WTC11 (cell line): ENCODE results near the gene ADAMTS18. TPM values are rescaled to one million over a fixed set of nuclear protein-coding genes. Genes with fewer than 3 reads are reported as not detected.

Experiments
- ATAC-seq: fragments of 200-7000 bp; cut with Tn5 transposase; 2 replicates; pipeline ENCODE4 v1.10.0; 2021; ENCODE audit warnings: mild to moderate bottlenecking, moderate library complexity
- CTCF ChIA-PET: fragments of 300-600 bp; sonication (Branson Sonifier 250); formaldehyde crosslinking; loops from one replicate; lab custom pipeline; 2021; ENCODE audit warnings: antibody characterized with exemption; lab: Charles Lee
- POLR2A ChIA-PET: fragments of 350-600 bp; sonication (Branson Sonifier 250); formaldehyde crosslinking; loops from one replicate; lab custom pipeline; 2021; ENCODE audit warnings: antibody characterized with exemption; lab: Charles Lee
- DNase-seq: peaks from one replicate; pipeline ENCODE4 v3.0.0; 2021; ENCODE audit warnings: low spot score
- H3K27ac Mint-ChIP-seq: 2 replicates; pipeline ENCODE4 v1.8.0; 2021; ENCODE audit warnings: mixed read lengths
- H3K27me3 Mint-ChIP-seq: 2 replicates; pipeline ENCODE4 v1.8.0; 2021; ENCODE audit warnings: low read depth, mild to moderate bottlenecking, moderate library complexity, mixed read lengths
- H3K36me3 Mint-ChIP-seq: 2 replicates; pipeline ENCODE4 v1.8.0; 2021; ENCODE audit warnings: mixed read lengths
- H3K4me1 Mint-ChIP-seq: 2 replicates; pipeline ENCODE4 v1.8.0; 2022; ENCODE audit warnings: mixed read lengths
- H3K4me3 Mint-ChIP-seq: 2 replicates; pipeline ENCODE4 v1.8.0; 2021; ENCODE audit warnings: mild to moderate bottlenecking, moderate library complexity, mixed read lengths
- H3K9me3 Mint-ChIP-seq: 2 replicates; pipeline ENCODE4 v1.8.0; 2021; ENCODE audit warnings: mixed read lengths
- FOXP1 ChIP-seq: sonication (generic); formaldehyde crosslinking; IDR thresholded peaks from 2 replicates; pipeline ENCODE4 v1.8.0; 2022; ENCODE audit warnings: missing genetic modification reagents, mild to moderate bottlenecking, moderate library complexity, borderline replicate concordance
- GABPB1 ChIP-seq: sonication (generic); formaldehyde crosslinking; IDR thresholded peaks from 2 replicates; pipeline ENCODE4 v1.8.1; 2023; ENCODE audit warnings: mild to moderate bottlenecking, missing genetic modification reagents
- IRF2 ChIP-seq: sonication (generic); formaldehyde crosslinking; IDR thresholded peaks from 2 replicates; pipeline ENCODE4 v1.8.0; 2022; ENCODE audit warnings: low read depth, missing genetic modification reagents, borderline replicate concordance
- MYBL2 ChIP-seq: sonication (generic); formaldehyde crosslinking; IDR thresholded peaks from 2 replicates; pipeline ENCODE4 v1.8.1; 2023; ENCODE audit warnings: mild to moderate bottlenecking, moderate library complexity, missing genetic modification reagents
- NFE2L1 ChIP-seq: sonication (generic); formaldehyde crosslinking; IDR thresholded peaks from 2 replicates; pipeline ENCODE4 v1.8.1; 2023; ENCODE audit warnings: missing genetic modification reagents
- OVOL2 ChIP-seq: fragments of 250-450 bp; sonication (Bioruptor Pico); IDR thresholded peaks from 2 replicates; pipeline ENCODE4 v1.9.0; 2021; ENCODE audit warnings: mild to moderate bottlenecking, borderline replicate concordance
- TCF7 ChIP-seq: sonication (generic); formaldehyde crosslinking; IDR thresholded peaks from 2 replicates; pipeline ENCODE4 v1.8.0; 2022; ENCODE audit warnings: mild to moderate bottlenecking, low read depth, missing genetic modification reagents, moderate library complexity
- total RNA-seq: library from RNA; stranded (reverse); gene quantifications from 3 replicates; pipeline ENCODE4 v1.2.3, GENCODE V29; 2021
- TF ChIP-seq, protein P1 (sequence below): fragments of 250-450 bp; sonication (Bioruptor Pico); IDR thresholded peaks from 2 replicates; pipeline ENCODE4 v1.9.0; 2021; ENCODE audit warnings: mild to moderate bottlenecking, borderline replicate concordance
- TF ChIP-seq, protein P2 (sequence below): sonication (generic); formaldehyde crosslinking; IDR thresholded peaks from 2 replicates; pipeline ENCODE4 v1.8.1; 2023; ENCODE audit warnings: mild to moderate bottlenecking, missing genetic modification reagents, moderate library complexity
- TF ChIP-seq, protein P3 (sequence below): fragments of 200-600 bp; IDR thresholded peaks from 2 replicates; pipeline ENCODE4 v1.8.0; 2022; ENCODE audit warnings: antibody characterized with exemption

Gene ADAMTS18
- total RNA-seq, 1 experiment from 2014 or later = 0.17 TPM

DNA sequence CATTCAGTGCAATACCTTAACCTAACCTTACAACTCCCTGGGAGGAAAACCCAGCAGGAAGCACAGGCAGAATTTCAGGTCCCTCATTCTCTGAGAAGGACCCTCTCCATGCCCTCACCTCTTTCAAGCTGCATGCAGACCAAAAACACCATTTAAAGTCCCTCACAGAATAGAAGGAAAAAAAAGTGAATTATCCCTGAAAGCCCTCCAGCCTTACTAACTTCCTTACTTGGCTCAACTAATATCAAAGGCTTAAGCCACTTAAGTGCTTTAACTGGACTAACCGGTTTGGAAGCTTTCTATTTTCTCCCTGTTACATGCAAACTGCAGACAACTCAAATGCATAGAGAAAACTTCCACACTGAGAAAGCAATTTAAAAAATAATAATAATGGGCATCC, 60.5 kb downstream of the ADAMTS18 start:
- ChIA-PET CTCF (no interaction called here), POLR2A (no interaction called here)
- Mint-ChIP-seq H3K4me3 (peak overlapping the region; percentile 21; the same call in 1 of the 2 replicates), H3K27ac (0 out of 2 replicates have a peak overlapping the region, but pooled peaks have one; percentile 71), H3K27me3 (no peaks in the 10 kb centered on the region), H3K9me3 (no peaks in the 10 kb centered on the region), H3K36me3 (no peaks in the 10 kb centered on the region)
- peak; percentile 57 for ATAC-seq
- no peak for DNase-seq
- TF ChIP-seq FOXP1 (CRISPR knock-in tag) = no peak
- TF ChIP-seq, all 79 proteins: peak for 0
- peaks cover 28% of the 10 kb centered on the region for H3K4me1 Mint-ChIP-seq

DNA sequence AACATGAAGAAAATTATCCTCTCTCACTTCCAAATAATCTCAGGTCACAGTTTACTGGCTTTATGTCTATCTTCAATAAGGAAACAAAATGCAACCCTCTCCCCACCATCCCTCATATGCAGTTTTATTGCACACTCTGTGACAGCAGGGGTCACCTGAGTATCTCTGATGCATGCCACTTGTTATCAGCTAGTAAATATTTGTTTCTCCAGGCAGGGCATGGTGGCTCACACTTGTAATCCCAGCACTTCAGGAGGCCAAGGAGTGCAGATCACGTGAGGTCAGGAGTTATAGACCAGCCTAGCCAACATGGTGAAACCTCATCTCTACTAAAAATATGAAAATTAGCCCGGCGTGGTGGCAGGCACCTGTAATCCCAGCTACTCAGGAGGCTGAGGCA, 61.1 kb downstream of the ADAMTS18 start:
- no peaks in the 10 kb centered on the region for H3K9me3 Mint-ChIP-seq
- ATAC-seq = no peak
- POLR2A ChIA-PET = no interaction called here
- DNase-seq = no peak
- no peak overlapping the region for H3K27ac Mint-ChIP-seq
- TF ChIP-seq, protein P1, sequence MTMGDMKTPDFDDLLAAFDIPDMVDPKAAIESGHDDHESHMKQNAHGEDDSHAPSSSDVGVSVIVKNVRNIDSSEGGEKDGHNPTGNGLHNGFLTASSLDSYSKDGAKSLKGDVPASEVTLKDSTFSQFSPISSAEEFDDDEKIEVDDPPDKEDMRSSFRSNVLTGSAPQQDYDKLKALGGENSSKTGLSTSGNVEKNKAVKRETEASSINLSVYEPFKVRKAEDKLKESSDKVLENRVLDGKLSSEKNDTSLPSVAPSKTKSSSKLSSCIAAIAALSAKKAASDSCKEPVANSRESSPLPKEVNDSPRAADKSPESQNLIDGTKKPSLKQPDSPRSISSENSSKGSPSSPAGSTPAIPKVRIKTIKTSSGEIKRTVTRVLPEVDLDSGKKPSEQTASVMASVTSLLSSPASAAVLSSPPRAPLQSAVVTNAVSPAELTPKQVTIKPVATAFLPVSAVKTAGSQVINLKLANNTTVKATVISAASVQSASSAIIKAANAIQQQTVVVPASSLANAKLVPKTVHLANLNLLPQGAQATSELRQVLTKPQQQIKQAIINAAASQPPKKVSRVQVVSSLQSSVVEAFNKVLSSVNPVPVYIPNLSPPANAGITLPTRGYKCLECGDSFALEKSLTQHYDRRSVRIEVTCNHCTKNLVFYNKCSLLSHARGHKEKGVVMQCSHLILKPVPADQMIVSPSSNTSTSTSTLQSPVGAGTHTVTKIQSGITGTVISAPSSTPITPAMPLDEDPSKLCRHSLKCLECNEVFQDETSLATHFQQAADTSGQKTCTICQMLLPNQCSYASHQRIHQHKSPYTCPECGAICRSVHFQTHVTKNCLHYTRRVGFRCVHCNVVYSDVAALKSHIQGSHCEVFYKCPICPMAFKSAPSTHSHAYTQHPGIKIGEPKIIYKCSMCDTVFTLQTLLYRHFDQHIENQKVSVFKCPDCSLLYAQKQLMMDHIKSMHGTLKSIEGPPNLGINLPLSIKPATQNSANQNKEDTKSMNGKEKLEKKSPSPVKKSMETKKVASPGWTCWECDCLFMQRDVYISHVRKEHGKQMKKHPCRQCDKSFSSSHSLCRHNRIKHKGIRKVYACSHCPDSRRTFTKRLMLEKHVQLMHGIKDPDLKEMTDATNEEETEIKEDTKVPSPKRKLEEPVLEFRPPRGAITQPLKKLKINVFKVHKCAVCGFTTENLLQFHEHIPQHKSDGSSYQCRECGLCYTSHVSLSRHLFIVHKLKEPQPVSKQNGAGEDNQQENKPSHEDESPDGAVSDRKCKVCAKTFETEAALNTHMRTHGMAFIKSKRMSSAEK (CRISPR knock-in tag) = no peak
- TF ChIP-seq, protein P2, sequence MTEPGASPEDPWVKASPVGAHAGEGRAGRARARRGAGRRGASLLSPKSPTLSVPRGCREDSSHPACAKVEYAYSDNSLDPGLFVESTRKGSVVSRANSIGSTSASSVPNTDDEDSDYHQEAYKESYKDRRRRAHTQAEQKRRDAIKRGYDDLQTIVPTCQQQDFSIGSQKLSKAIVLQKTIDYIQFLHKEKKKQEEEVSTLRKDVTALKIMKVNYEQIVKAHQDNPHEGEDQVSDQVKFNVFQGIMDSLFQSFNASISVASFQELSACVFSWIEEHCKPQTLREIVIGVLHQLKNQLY (CRISPR knock-in tag) = no peak
- TF ChIP-seq, all 79 proteins: peak for 0
- H3K4me1 Mint-ChIP-seq = peaks cover 28% of the 10 kb centered on the region
- H3K27me3 Mint-ChIP-seq = no peaks in the 10 kb centered on the region
- H3K36me3 Mint-ChIP-seq = no peaks in the 10 kb centered on the region
- CTCF ChIA-PET = interaction anchor here (0.7 kb wide), 1 partner anchor 55 kb away, joined by 4 read pairs; no protein-coding TSS in a partner anchor
- H3K4me3 Mint-ChIP-seq = no peak overlapping the region

DNA sequence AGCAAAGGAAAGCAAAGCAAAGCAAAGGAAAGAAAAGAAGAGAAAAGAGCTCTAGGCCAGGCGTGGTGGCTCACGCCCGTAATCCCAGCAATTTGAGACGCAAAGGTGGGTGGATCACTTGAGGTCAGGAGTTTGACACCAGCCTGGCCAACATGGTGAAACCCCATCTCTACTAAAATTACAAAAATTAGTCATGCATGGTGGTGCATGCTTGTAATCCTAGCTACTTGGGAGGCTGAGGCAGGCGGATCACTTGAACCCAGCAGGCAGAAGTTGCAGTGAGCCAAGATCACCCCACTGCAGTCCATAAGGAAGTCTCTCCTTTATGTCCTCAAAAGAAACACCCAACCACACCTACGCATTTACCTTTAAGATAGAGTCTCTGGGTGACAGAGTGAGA, 70.1 kb downstream of the ADAMTS18 start:
- no peak for DNase-seq
- Mint-ChIP-seq H3K27me3 (no peaks in the 10 kb centered on the region), H3K36me3 (no peaks in the 10 kb centered on the region), H3K4me3 (no peak overlapping the region), H3K27ac (no peak overlapping the region), H3K4me1 (peaks cover 5% of the 10 kb centered on the region), H3K9me3 (no peaks in the 10 kb centered on the region)
- CTCF ChIA-PET = interaction anchor here (0.8 kb wide), 1 partner anchor 12 kb away, joined by 3 read pairs; no protein-coding TSS in a partner anchor
- ATAC-seq = no peak
- TF ChIP-seq MYBL2 (no peak), OVOL2 (no peak), TCF7 (CRISPR knock-in tag) (no peak), IRF2 (CRISPR knock-in tag) (no peak)
- TF ChIP-seq, protein P3, sequence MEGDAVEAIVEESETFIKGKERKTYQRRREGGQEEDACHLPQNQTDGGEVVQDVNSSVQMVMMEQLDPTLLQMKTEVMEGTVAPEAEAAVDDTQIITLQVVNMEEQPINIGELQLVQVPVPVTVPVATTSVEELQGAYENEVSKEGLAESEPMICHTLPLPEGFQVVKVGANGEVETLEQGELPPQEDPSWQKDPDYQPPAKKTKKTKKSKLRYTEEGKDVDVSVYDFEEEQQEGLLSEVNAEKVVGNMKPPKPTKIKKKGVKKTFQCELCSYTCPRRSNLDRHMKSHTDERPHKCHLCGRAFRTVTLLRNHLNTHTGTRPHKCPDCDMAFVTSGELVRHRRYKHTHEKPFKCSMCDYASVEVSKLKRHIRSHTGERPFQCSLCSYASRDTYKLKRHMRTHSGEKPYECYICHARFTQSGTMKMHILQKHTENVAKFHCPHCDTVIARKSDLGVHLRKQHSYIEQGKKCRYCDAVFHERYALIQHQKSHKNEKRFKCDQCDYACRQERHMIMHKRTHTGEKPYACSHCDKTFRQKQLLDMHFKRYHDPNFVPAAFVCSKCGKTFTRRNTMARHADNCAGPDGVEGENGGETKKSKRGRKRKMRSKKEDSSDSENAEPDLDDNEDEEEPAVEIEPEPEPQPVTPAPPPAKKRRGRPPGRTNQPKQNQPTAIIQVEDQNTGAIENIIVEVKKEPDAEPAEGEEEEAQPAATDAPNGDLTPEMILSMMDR = no peak
- POLR2A ChIA-PET = no interaction called here

DNA sequence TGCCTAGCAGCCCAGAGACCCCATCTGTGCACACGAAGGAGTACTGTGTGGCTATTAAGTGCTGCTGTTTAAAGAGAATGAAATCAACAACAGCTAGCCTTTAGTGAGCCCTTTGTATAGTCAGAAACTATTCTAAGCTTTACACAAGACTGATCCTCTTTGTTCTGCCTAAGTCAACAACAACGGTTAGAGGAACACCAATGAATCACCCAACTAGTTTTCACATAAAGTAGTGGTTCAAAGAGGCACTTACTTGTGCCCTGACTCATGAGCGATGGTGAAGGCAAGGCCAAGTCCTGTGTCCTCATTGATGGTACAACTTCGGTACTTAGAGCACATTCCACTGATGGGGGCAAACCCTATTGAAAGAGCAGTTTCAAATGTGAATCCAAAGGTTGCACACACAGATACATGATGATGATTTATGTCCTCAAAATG, 75.8 kb downstream of the ADAMTS18 start:
- Mint-ChIP-seq H3K27ac (no peak overlapping the region), H3K4me3 (no peak overlapping the region), H3K36me3 (no peaks in the 10 kb centered on the region), H3K27me3 (no peaks in the 10 kb centered on the region), H3K9me3 (no peaks in the 10 kb centered on the region), H3K4me1 (peaks cover 10% of the 10 kb centered on the region)
- peak; percentile 46 for ATAC-seq
- POLR2A ChIA-PET = interaction anchor here (0.6 kb wide), 1 partner anchor 820 kb away, joined by 3 read pairs; no protein-coding TSS in a partner anchor
- CTCF ChIA-PET = no interaction called here
- TF ChIP-seq NFE2L1 (CRISPR knock-in tag) (no peak), GABPB1 (CRISPR knock-in tag) (peak; percentile 54; the same call in 1 of the 2 replicates)
- DNase-seq = no peak
